Cortex of kidney (tissue), 1 donor: ENCODE data around the gene HIP1.
"Not testable (repeated sequence)": the region's sequence is repeated elsewhere in the genome, so short reads cannot be mapped to it uniquely, and the experiment has no call there.

Experiments
- DNase-seq: peaks from one replicate; lab custom pipeline; 2025; lab: John Stamatoyannopoulos, UW

The HIP1 gene

GRCh38 chr7:75572396-75572795 is 166.3 kb downstream of the HIP1 start:
- DNase-seq: no peak

DNA sequence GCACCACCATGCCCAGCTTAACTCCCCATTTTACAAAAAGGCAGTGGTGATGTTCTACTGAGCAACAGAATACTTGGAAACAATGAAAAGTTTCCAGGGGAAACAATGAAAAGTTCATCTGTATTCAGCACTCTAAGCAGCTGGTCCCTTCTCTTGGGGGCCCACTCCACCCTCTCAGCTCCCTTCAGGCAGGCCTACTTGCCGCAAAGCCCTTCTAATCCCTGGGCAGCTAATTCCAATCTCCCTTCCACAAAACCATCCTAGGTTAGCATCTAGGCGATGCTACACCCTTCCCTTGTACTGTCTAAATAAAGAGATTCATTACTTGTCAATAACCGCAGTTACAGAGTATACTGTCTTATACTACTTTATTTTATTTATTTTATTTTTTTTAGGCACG is 167.5 kb downstream of the HIP1 start:
- no peak for DNase-seq

DNA sequence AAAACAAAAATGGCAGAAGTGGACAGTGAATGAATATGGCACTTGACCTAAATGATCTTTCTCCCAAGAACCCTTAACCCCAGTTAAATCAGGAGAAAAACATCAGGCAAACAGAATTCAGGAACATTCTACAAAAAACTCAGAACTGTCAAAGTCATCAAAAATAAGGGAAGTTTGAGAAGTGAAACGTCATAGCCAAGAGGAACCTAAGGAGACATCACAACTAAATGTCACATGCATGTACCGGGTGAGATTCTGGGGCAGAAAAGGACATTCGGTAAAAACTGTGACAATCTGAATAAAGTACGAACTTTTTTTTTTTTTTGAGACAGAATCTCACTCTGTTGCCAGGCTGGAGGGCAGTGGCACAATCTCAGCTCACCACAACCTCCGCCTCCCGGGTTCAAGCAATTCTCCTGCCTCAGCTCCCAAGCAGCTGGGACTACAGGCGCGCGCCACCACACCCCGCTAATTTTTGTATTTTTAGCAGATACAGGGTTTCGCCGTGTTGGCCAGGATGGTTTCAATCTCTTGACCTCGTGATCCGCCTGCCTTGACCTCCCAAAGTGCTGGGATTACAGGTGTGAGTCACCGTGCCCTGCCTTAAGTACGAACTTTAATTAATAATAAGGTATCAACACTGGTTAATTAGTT is 169.0 kb downstream of the HIP1 start:
- not testable (repeated sequence) for DNase-seq

DNA sequence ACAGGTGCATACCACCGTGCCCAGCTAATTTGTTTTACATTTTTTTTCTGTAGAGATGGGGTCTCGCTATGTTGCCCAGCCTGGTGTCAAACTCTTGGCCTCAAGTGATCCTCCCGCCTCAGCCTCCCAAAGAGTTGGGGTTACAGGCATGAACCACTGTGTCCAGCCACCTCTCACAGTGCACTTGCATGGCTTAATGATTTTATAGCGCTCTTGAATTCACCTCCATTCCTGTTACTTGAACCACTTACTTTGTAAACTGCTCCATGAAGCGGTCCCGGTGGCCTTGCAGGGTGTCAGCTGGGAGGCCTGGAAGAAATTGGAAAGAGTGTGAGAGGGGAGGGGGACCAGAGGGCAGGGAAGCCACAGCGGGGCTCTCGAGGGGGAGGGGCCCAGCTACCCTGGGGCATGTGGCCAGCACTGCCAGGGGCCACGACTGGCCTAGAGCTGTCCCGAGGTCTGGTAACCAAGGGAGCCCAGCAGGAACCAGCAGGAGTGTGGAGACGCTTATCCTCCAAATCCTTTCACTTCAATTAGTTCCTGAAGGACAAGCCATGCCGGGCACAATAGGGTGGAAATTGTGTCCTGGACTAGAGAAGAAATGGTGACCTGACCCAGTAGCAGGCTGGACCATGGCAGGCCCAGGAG is 170.7 kb downstream of the HIP1 start:
- no peak for DNase-seq

GRCh38 chr7:75565132-75565837 is 173.5 kb downstream of the HIP1 start:
- DNase-seq: no peak

- no peak for DNase-seq
Observed at GRCh38 chr7:75563171-75563570, 175.6 kb downstream of the HIP1 start.

DNA sequence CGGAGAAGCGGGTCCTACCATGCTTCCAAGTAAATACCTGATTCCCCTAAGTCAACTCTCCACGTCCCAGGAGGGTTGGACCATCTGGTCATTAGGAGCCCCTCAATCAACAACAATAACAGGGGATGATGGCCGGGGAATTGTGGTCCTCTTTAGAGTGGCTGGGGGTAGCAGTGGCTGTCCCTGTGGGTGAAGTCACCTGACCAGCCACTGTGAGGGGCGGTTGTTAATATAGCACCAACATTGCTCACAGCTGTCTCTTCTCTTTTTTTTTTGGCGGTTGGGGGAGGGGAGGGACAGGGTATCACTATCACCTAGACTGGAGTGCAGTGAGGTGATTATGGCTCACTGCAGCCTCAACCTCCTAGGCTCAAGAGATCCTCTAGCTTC is 178.8 kb downstream of the HIP1 start:
- DNase-seq: no peak

DNA sequence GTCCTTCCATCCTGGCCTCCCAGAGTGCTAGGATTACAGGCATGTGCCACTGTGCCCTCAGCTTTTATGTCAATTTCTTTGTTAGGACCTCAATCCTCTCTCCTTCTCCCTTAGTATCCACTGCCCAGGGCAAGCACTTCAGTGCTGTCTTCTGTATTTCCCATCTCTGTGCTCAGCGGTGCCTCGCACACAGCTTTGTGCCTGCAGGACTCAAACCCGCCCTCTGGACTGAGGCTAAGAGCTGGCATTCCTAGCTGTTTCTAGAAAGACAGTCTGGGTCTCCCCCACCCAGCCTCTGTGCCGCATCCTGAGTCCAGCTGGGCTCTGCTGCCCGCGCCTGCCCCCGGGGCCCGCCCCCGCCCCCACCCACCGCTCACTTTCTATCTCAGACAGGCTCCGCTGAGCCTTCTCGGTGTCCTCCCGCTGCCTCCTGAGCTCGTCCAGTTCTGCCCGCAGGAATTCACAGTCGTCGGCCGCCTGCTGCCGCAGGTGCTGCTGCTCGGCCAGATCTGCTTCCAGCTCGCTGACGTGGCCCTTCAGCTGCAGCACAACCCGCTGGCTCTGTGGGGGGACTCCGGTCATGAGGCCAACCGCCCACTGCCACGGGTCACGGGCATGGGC is 179.3 kb downstream of the HIP1 start:
- no peak for DNase-seq

DNA sequence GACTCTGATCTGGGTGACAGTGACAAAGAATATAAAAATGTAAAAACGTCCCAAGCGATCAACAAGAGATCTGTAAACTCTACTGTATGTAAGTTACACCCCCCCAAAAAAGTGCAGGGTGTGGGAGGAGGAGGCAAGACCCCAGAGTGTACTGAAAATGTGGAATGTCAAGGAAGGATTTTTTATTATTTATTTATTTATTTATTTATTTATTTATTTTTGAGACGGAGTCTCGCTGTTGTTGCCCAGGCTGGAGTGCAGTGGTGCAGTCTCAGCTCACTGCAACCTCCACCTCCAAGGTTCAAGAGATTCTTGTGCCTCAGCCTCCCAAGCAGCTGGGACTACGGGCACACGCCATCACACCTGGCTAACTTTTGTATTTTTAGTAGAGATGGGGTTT is 181.9 kb downstream of the HIP1 start:
- not testable (repeated sequence) for DNase-seq

- DNase-seq: no peak
Observed at GRCh38 chr7:75555736-75556135, 183.0 kb downstream of the HIP1 start.

DNA sequence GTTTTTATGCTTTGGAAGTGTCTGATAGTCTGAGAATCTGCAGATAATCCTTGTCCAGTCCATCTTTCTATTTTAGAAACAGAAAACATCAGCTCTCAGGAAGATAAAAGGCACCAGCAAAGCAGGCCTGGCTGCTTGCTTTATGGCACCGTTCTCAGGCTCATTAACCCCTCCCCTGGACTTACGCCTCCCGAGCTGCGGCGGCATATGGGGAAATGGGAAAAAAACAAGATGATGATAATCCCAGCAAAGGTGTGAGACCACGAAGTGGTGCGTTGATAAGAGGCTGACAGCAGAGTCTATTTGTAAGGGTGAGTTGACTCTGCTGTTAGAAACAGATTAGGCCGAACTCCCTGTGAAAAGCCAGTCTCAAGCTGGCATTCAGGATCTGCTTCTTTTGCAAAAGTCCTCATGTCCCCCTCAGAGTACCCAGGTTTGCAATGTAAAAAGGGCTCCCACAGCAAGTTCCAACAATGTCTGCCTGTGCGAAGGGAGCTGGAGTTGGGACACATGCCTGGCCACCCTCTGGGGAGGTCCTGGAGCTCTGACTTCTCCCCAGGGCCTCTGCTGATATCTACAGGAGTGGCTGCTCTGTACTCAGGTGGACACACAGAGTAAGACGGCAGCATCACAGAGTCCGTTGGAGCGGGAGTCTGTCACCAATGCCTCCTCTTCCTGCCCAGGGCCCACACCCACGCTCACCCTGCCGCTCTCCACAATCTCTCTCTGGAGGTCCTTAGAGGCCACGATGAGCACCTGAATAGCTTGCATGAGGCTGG is 192.3 kb downstream of the HIP1 start:
- no peak for DNase-seq

DNA sequence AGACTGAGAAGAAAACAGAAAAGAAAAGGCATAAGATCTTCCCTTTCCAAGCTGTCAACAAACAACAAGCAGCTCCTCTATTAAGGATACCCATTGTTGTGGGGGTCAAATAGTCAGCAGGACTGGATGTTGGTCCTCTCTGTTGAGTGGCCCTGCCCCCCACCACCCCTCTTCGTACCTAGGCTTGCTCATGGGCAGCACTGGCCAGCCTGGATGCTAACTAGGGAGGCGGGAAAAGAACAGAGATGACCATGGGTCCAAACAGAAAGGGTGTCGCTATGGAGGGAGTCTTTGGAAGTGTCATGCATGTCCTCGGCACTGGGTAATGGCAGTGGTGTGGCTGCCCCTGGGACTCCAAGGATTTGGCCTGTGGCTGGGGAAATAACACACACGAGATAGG is 201.0 kb downstream of the HIP1 start:
- DNase-seq: no peak

DNA sequence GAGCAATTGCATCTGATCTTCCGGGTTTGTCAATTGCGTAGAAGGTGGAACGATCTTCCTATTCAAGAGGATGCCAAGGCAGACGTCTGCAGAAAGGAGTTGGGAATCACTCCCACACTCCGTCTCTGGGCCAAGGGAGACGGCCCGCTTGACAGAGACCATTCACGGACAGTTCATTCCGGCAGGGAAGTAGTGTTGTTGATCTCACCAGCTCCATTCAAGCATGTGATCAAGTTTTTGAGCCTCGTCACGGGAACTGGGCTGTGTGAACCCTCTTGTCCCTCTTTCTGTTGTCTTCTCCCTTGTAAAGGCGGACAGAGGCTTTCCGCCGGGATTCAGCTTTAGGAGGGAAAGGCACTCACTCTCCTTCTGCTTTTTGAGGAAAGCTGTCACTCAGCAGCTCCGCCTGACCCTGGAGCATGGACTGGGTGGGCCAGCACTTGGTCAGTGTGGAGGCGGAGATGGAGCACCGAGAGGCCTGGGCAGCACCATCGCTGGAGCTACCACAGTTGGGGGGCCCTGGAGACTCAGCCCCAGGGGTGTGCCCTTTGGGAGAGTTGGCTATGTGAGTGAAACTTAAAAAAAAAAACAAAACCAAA is 201.7 kb downstream of the HIP1 start:
- DNase-seq: no peak

DNA sequence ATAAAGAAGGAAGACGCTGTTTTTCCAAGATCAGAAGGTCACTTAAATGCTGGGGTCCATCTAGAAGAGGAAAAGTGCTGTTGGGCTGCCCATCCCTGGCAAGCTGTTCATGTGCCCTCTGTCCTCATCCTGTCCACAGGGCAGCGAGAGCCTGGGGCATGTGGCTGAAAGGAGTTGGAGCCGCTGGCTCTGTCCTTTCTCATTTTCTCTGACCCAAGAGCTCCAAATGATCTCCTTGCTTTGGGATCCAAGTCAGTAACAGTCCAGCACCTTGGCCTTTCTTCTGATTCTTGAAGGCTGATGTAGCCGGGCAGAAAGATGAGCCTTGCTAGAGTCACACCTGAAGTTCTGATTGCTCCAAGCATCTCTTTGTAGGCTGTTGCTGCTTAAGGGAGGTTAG is 202.2 kb downstream of the HIP1 start:
- DNase-seq: no peak

DNA sequence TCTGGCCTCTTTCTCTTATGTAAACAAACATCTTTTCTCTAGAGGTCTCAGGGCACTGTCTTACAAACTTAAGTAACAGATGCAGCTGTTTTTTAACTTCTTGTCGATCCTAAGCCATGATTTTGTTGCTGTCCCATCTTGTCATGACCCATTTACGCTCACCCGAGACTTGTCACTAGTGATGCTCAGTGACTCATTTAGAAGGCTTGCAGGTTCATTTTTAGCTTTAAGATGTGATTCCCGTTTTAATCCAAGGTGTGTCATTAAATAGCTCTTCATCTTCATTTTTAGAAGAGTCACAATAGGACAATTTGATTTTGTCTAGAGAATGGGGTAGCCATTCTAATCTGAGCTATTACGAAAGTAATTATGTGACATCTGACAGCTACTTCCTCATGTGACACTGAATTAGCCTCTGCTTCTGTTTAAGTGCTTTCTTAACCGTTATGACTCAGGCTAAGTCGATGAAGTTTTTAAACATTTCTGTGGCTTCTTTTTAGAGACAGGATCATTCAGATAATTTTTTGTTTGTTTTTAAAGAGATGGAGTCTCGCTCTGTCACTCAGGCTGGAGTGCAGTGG is 203.9 kb downstream of the HIP1 start:
- DNase-seq: no peak

DNA sequence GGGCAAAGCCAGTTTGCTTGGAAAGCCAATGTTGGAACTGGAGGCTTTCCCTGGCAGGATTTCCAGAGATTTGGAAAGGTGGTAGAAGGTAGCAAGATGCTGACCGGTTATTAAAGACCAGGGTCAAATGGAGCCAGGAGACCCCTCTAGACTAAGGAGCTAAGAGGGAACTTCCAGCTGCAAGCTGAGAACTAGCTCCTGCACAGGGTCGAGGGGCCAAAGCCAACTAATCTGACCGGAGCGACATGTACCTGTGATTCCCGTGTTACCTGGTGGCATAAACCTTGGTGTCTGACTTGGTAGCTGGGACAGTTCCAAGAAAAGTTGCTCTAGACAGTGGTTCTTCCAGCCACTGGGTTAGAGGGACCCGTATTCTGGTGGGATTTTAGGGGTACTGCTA is 204.8 kb downstream of the HIP1 start:
- DNase-seq: no peak

DNA sequence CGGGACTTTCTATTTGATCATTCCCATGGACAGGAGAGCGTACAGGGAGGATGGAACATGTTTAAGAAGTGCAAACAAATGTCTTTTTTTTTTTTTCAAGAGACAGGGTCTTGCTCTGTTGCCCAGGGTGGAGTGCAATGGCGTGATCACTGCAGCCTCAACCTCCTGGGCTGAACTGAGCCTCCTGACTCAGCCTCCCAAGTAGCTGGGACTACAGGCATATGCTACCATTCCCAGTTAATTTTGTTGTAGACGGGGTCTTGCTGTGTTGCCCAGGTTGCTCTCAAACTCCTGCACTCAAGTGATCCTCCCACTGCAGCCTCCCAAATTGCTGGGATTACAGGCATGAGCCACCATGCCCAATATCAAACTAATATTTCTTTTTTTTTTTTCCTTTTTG is 206.1 kb downstream of the HIP1 start:
- DNase-seq: no peak

GRCh38 chr7:75531359-75531821 is 207.4 kb downstream of the HIP1 start:
- no peak for DNase-seq

- not testable (repeated sequence) for DNase-seq
Observed at GRCh38 chr7:75527224-75527722, 211.5 kb downstream of the HIP1 start.

DNA sequence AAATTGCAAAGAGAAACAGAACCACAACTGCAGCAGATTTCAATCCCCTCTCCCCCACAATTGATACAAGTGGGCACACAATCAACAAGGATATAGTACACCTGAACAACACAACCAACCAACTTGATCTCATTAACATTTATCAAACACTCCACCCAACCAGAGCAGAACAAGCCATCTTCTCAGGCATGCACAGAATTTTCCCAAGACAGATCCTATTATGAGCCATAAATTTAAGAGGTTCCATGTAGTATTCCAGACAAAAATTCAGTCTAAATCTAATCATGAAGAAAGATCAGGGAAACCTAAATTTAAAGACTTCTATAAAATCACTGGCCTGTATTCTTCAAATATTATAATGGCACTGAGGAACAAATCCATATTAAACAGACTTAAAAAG is 217.0 kb downstream of the HIP1 start:
- not testable (repeated sequence) for DNase-seq

GRCh38 chr7:75518842-75519241 is 219.9 kb downstream of the HIP1 start:
- not testable (repeated sequence) for DNase-seq
